NOMO-1 treated with dmso at 0.1 percent for 144 hours (cell line): Measurements from ENCODE around the gene CENPL.
"Not testable (repeated sequence)": the region's sequence is repeated elsewhere in the genome, so short reads cannot be mapped to it uniquely, and the experiment has no call there.

Source experiments
- DNase-seq: peaks from one replicate; lab custom pipeline; 2025; ENCODE audit not compliant: unreplicated experiment; lab: John Stamatoyannopoulos, UW

The CENPL gene

GRCh38 chr1:173859547-173859946, 34.9 kb upstream of the CENPL start:
- not testable (repeated sequence) for DNase-seq

GRCh38 chr1:173857363-173857917, 32.8 kb upstream of the CENPL start:
- no peak for DNase-seq

- no peak for DNase-seq
Measured at GRCh38 chr1:173856903-173857302, 32.2 kb upstream of the CENPL start.

- no peak for DNase-seq
Measured at GRCh38 chr1:173856014-173856413, 31.3 kb upstream of the CENPL start.

GRCh38 chr1:173853074-173853473, 28.4 kb upstream of the CENPL start:
- no peak for DNase-seq

- DNase-seq, result no peak
Measured at GRCh38 chr1:173852105-173852504, 27.4 kb upstream of the CENPL start.

GRCh38 chr1:173832748-173833147, 8.1 kb upstream of the CENPL start:
- DNase-seq, result no peak

- no peak for DNase-seq
Measured at GRCh38 chr1:173827611-173828010, 2.9 kb upstream of the CENPL start.

GRCh38 chr1:173823781-173824314, 835 bp downstream of the CENPL start:
- no peak for DNase-seq

- DNase-seq, result no peak
Measured at GRCh38 chr1:173821680-173822079, 3.0 kb downstream of the CENPL start.

GRCh38 chr1:173818459-173818858, 6.2 kb downstream of the CENPL start:
- no peak for DNase-seq

GRCh38 chr1:173813654-173814053, 11.0 kb downstream of the CENPL start:
- not testable (repeated sequence) for DNase-seq

- DNase-seq, result no peak
Measured at GRCh38 chr1:173802961-173803360, 21.7 kb downstream of the CENPL start.

- not testable (repeated sequence) for DNase-seq
Measured at GRCh38 chr1:173799995-173800394, 24.7 kb downstream of the CENPL start.

- no peak for DNase-seq
Measured at GRCh38 chr1:173798078-173798477, 26.6 kb downstream of the CENPL start.

GRCh38 chr1:173789841-173790240, 34.8 kb downstream of the CENPL start:
- DNase-seq, result no peak

GRCh38 chr1:173784997-173785396, 39.7 kb downstream of the CENPL start:
- no peak for DNase-seq

GRCh38 chr1:173779936-173780335, 44.7 kb downstream of the CENPL start:
- DNase-seq, result no peak

- DNase-seq, result no peak
Measured at GRCh38 chr1:173775578-173776226, 49.0 kb downstream of the CENPL start.

GRCh38 chr1:173771560-173771959, 53.1 kb downstream of the CENPL start:
- no peak for DNase-seq

- DNase-seq, result not testable (repeated sequence)
Measured at GRCh38 chr1:173770330-173770729, 54.4 kb downstream of the CENPL start.

GRCh38 chr1:173768827-173769226, 55.9 kb downstream of the CENPL start:
- no peak for DNase-seq

- DNase-seq, result no peak
Measured at GRCh38 chr1:173768206-173768605, 56.5 kb downstream of the CENPL start.
